Lung microvascular endothelial cell (primary cell): ENCODE measurements around the gene CIC. TPM values are rescaled to one million over a fixed set of nuclear protein-coding genes. Genes with fewer than 3 reads are reported as not detected.

Experiments used
- DNase-seq, 2 donors: peaks; one replicate each; pipeline versions ENCODE4 v3.0.0 to v3.0.0-alpha.2; 2010; ENCODE audit warnings: low read depth in 2 of 2
- total RNA-seq: library from RNA; depleted of rRNA; stranded (reverse); fragments of >200 nt; gene quantifications from 2 replicates; pipeline ENCODE4 v1.2.1, GENCODE V29; 2014

The CIC gene
- total RNA-seq, 1 donor from 2014 or later: 9.3 TPM

DNA sequence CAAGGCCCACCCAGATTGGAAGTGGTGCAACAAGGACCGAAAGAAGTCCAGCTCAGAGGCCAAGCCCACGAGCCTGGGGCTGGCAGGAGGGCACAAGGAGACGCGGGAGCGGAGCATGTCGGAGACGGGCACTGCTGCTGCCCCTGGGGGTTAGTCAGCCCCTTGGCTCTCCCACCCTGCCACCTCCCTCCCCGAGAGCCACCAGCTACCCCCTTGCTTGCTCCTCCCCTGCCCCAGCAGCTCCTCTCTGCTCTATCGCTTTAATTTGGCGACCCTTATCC is 18.7 kb downstream of the CIC start:
- DNase-seq: no peak

- no peak for DNase-seq
These were observed 19.3 kb downstream of the CIC start for GRCh38 chr19:42288387-42288786.

DNA sequence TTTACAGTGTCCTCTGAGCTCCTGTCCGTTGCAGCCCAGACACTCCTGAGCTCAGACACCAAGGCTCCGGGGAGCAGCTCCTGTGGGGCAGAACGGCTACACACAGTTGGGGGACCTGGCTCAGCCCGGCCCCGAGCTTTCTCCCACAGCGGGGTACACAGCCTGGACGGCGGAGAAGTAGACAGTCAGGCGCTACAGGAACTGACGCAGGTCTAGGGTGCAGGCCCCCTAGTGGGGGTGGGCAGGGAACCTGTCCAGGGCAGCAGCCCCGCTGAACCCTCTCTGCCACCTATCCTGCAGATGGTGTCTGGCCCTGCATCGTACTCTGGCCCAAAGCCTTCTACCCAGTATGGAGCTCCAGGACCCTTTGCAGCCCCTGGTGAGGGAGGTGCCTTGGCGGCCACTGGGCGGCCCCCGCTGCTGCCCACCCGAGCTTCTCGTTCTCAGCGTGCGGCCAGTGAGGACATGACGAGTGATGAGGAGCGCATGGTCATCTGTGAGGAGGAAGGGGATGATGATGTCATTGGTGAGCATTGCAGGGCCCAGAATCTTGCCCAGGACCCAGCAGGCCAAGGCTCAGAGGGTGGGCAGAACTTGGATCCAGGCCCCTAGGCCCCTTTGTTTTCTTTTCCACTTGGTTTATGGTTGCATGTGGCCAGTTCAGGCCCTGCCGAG is 20.0 kb downstream of the CIC start:
- DNase-seq: no peak

DNA sequence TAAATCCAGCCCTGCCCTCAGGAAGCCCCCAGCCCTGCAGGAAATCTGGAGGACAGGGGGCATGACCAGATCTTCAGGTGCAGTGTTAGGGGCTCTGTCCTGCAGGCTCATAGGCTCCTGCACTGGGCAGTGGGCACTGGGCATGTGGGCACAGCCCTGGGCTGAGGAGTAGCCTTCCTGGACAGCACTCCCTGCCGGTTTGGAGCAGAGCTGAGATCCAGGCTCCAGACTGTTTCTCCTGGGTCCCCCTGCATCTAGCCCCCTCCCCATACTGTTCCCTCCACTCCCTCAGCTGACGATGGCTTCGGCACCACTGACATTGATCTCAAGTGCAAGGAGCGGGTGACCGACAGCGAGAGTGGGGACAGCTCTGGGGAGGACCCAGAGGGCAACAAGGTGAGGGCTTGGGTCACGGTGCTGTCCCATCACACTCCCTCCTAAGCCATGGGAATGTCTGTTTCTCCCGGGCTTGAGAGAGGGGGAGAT is 20.5 kb downstream of the CIC start:
- no peak for DNase-seq

DNA sequence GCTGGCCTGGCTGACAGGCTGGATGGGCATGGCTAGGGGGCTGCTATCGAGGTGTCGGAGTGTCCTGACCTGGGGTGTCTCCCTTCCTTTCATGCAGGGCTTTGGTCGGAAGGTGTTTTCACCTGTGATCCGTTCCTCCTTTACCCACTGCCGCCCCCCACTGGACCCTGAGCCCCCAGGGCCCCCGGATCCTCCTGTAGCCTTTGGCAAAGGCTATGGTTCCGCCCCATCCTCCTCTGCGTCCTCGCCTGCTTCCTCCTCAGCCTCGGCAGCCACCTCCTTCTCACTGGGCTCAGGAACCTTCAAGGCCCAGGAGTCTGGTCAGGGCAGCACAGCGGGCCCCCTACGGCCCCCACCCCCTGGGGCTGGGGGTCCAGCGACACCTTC is 21.1 kb downstream of the CIC start:
- no peak for DNase-seq

DNA sequence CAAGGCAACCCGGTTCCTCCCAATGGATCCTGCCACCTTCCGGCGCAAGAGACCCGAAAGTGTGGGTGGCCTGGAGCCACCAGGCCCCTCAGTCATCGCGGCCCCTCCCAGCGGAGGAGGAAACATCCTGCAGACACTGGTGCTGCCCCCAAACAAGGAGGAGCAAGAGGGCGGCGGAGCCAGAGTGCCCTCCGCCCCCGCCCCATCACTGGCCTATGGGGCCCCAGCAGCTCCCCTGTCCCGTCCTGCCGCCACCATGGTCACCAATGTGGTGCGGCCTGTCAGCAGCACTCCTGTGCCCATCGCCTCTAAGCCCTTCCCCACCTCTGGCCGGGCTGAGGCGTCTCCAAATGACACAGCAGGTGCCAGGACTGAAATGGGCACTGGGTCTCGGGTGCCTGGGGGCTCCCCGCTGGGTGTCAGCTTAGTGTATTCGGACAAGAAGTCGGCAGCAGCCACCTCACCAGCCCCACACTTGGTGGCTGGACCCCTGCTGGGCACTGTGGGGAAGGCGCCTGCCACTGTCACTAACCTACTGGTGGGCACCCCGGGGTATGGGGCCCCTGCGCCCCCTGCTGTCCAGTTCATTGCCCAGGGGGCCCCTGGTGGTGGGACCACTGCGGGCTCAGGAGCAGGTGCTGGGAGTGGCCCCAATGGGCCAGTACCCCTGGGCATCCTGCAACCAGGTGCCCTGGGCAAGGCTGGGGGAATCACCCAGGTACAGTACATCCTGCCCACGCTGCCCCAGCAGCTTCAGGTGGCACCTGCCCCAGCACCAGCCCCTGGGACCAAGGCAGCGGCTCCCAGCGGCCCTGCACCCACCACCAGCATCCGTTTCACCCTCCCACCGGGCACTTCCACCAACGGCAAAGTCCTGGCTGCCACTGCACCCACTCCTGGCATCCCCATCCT is 21.7 kb downstream of the CIC start:
- peak; percentile 34 to 64 for DNase-seq

- no peak for DNase-seq
These were observed 22.4 kb downstream of the CIC start for GRCh38 chr19:42291435-42291810.

GRCh38 chr19:42292042-42292960 is 23.2 kb downstream of the CIC start:
- no peak for DNase-seq

GRCh38 chr19:42292963-42293362 is 23.9 kb downstream of the CIC start:
- DNase-seq: no peak

- no peak for DNase-seq
These were observed 24.5 kb downstream of the CIC start for GRCh38 chr19:42293540-42293939.

DNA sequence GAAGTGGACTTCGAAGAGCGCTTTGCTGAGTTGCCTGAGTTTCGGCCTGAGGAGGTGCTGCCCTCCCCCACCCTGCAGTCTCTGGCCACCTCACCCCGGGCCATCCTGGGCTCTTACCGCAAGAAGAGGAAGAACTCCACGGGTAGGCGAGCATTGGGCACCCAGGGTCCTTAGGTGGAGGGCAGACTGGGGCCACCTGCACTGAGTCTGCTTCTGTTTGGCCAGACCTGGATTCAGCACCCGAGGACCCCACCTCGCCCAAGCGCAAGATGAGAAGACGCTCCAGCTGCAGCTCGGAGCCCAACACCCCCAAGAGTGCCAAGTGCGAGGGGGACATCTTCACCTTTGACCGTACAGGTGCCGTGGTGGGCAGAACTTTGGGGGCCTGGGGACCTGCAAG is 24.9 kb downstream of the CIC start:
- DNase-seq: no peak

DNA sequence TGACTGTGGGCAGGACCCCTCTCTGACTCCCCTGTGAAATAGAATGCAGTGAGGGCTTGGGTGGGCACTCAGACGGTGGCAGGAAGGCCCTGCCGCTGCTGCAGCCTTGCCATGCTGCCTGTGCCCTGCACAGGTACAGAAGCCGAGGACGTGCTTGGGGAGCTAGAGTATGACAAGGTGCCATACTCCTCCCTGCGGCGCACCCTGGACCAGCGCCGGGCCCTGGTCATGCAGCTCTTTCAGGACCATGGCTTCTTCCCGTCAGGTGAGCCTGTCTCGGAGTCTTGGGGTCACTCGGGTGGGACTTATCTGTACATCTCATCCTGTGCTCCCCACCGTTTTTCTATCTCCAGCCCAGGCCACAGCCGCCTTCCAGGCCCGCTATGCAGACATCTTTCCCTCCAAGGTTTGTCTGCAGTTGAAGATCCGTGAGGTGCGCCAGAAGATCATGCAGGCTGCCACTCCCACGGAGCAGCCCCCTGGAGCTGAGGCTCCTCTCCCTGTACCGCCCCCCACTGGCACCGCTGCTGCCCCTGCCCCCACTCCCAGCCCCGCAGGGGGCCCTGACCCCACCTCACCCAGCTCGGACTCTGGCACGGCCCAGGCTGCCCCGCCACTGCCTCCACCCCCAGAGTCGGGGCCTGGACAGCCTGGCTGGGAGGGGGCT is 25.6 kb downstream of the CIC start:
- no peak for DNase-seq

DNA sequence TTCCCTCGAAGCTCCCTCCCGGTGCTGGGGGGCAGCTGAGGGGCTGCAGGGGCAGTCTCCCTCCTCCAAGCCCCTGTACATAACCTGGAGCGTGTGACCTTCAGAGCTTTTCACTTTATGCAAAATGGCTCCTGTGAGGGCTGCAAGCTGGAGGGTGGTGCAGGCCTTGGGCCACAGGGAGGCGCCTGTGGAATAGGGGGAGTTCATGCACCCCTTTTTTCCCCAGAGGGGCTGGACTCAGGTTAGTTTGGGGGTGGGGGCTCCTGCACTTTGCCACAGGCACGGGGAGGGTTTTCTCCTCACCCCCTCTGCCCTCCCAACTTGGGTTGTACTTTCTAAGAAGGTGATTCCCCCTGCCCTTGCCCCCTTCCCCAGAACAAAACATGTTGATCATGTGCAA is 26.3 kb downstream of the CIC start:
- no peak for DNase-seq

- peak; percentile 61 to 80 for DNase-seq
These were observed 26.9 kb downstream of the CIC start for GRCh38 chr19:42295831-42296525.

DNA sequence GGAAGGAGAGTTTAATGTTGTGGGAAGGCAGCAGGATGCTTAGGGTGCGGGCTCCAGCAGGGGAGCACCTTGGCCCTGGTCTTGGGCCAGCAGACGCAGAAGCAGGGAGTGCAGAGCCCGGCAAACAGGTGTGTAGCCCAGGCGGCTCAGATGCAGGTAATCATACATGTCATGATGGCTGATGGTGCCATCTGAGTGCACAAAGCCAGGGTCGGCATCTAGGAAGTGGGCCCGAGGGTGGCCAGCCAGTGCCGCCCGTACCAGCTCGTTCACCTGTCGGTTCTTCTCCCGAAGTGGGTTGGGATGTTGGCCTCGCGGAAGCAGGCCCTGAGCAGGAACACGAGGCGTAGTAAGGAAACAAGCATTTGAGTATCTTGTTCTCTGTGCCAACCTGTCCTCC is 28.0 kb downstream of the CIC start:
- DNase-seq: no peak

DNA sequence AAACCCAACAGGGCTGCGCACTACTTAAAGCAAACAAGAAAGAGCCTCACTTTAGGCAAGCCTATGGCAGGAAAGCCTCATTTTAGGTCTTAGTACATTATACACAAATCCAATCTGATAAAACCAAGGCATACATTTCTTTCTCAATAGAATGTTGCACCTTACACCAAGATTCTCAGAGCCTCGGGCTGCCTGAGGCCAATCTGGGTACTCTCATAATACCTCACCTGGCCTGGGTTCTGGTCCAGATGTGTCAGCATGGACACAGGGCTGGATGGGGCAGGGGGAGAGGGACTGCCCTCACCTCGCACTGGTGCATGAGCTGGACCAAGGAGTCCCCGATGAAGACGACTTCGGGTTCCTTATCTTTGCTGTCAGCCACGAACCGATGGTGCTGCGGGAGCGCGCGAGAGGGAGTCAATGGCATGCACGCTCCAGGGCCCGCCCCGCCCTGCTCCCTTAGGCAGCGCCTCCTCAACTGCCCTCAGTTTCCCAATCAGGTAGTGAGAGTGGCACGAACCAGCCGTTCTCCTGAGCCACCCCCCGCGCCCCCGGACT is 32.7 kb downstream of the CIC start, which contains the start of gene PRR19:
PRR19 (plus strand) TSS at position 487 of the 558 bp plus-strand sequence. CDS start 7,453 bp downstream, outside the sequence.
- no peak for DNase-seq

GRCh38 chr19:42303101-42303464 is 34.0 kb downstream of the CIC start:
- DNase-seq: no peak

DNA sequence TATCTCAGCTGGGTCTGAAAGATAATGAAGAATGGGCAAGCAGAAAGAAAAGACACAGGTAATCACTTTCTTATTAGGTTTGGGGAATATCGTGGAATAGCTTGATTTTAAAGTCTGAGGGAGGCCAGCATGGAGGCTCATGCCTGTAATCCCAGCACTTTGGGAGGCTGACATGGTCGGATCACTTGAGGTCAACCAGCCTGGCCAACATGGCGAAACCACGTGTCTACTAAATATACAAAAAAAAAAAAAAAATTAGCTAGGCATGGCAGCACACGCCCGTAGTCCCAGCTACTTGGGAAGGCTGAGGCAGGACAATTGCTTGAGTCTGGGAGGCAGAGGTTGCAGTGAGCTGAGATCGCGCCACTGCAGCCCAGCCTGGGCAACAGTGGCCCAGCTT is 34.8 kb downstream of the CIC start:
- DNase-seq: no peak

DNA sequence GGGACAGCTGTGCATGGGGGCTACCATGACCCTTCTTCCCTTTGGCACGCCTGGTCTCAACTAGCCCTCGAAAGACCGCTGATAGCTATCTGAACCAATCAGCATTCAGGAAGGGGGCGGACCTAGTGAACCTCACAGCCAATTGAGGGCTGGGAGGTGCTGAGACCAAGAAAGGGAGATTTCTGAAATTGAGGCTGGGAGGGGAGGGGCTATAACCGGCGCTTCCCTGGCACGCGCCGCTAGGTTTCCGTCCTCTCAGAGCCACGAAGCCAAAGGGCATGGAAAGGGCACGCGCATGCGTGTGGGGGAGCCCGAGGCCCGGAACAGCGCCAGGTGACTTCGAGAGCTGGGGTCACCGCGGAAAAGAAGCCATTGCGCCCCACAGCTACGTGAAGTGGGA is 37.6 kb downstream of the CIC start:
- peak in 1 of 2 donors; percentile 32 for DNase-seq

GRCh38 chr19:42309686-42310085 is 40.6 kb downstream of the CIC start:
- DNase-seq: no peak
